Panc1 (cell line): ENCODE measurements around the gene SYNM. TPM values are rescaled to one million over a fixed set of nuclear protein-coding genes. Genes with fewer than 3 reads are reported as not detected.

ENCODE experiments used
- ATAC-seq: fragments of 200-7000 bp; cut with Tn5 transposase; 2 replicates; pipeline ENCODE4 v1.9.1; 2020; ENCODE audit warnings: mild to moderate bottlenecking, moderate library complexity
- BruUV-seq: library from RNA; stranded (reverse); fragments of 400-500 nt; replicated peaks from 2 replicates; lab custom pipeline; 2021; lab: Mats Ljungman, UMichigan
- CTCF ChIA-PET: fragments of 300-600 bp; sonication (Branson Sonifier 250); formaldehyde crosslinking; loops from one replicate; lab custom pipeline; 2022; ENCODE audit warnings: antibody characterized with exemption; lab: Charles Lee
- POLR2A ChIA-PET: fragments of 300-600 bp; sonication (Branson Sonifier 250); formaldehyde crosslinking; loops from one replicate; lab custom pipeline; 2022; ENCODE audit warnings: antibody characterized with exemption; lab: Charles Lee
- DNase-seq: peaks from one replicate; pipeline ENCODE4 v3.0.0-alpha.2; 2010; ENCODE audit warnings: low read depth, low spot score
- H3K27ac ChIP-seq: 2 replicates; pipeline ENCODE4 v1.5.1; 2011; ENCODE audit warnings: mild to moderate bottlenecking, low read length, inconsistent platforms
- H3K27me3 ChIP-seq: fragments of 200-500 bp; sonication (Bioruptor generic); 2 replicates; pipeline ENCODE4 v1.6.0; 2014; ENCODE audit warnings: low read length, inconsistent platforms; ENCODE audit not compliant: control insufficient read depth, insufficient read depth
- H3K36me3 ChIP-seq: fragments of 200-500 bp; sonication (Bioruptor generic); 2 replicates; pipeline ENCODE4 v1.5.1; 2014; ENCODE audit warnings: inconsistent platforms, mild to moderate bottlenecking, low read length, moderate library complexity; ENCODE audit not compliant: control insufficient read depth, insufficient read depth
- H3K4me1 ChIP-seq: 2 replicates; pipeline ENCODE4 v1.5.1; 2011; ENCODE audit warnings: inconsistent platforms, mild to moderate bottlenecking, low read length, moderate library complexity; ENCODE audit not compliant: control insufficient read depth, insufficient read depth
- H3K4me3 ChIP-seq, 2 experiments: 2 replicates each; pipeline ENCODE4 v1.5.1; 2011 to 2012; ENCODE audit warnings: low read depth in 2 of 2, low read length in 2 of 2, mild to moderate bottlenecking in 2 of 2, inconsistent platforms in 1 of 2, moderate library complexity in 1 of 2
- H3K9me3 ChIP-seq: fragments of 200-500 bp; sonication (Bioruptor generic); 2 replicates; pipeline ENCODE4 v1.5.1; 2014; ENCODE audit warnings: low read depth, mild to moderate bottlenecking, inconsistent platforms, low read length, moderate library complexity; ENCODE audit not compliant: control insufficient read depth, insufficient read depth
- CTCF ChIP-seq: fragments of 450-650 bp; IDR thresholded peaks from 2 replicates; pipeline ENCODE4 v1.5.1; 2017; ENCODE audit warnings: mild to moderate bottlenecking
- POLR2AphosphoS5 ChIP-seq: IDR thresholded peaks from 2 replicates; pipeline ENCODE4 v1.6.1; 2012; ENCODE audit warnings: mild to moderate bottlenecking, low read depth, low read length, moderate library complexity
- REST ChIP-seq, 2 experiments: IDR thresholded peaks; 2 replicates each; pipeline ENCODE4 v1.6.1; 2011 to 2012; ENCODE audit warnings: low read depth in 2 of 2, control low read depth in 1 of 2, low read length in 1 of 2, mild to moderate bottlenecking in 1 of 2, moderate library complexity in 1 of 2; ENCODE audit not compliant: insufficient read depth in 1 of 2
- SIN3A ChIP-seq: IDR thresholded peaks from 2 replicates; pipeline ENCODE4 v1.6.1; 2012; ENCODE audit warnings: low read depth, mild to moderate bottlenecking, low read length, moderate library complexity, borderline replicate concordance; ENCODE audit not compliant: insufficient read depth
- TCF7L2 ChIP-seq: IDR thresholded peaks from 2 replicates; pipeline ENCODE4 v1.6.1; 2011; ENCODE audit warnings: mild to moderate bottlenecking, low read depth, low read length, inconsistent platforms
- in situ Hi-C: cut with HindIII; loops from 2 replicates; pipeline ENCODE4 v1.10.0; 2016; ENCODE audit warnings: low sequenced_read_pairs, low pct_unique_long_range_greater_than_20kb
- intact Hi-C: fragments of 100-400 bp; cut with micrococcal nuclease; formaldehyde crosslinking; loops from one replicate; pipeline ENCODE4 v1.10.0; 2022; ENCODE audit not compliant: unreplicated experiment
- total RNA-seq: library from RNA; stranded (reverse); gene quantifications from one replicate; pipeline ENCODE4 v1.2.1, GENCODE V29; 2021; ENCODE audit not compliant: unreplicated experiment

The SYNM gene
- total RNA-seq, 1 experiment from 2014 or later = 38.9 TPM

- DNase-seq (no peak), ATAC-seq (no peak)
- no peaks in the 10 kb centered on the region for H3K27me3 ChIP-seq
- POLR2A ChIA-PET = no interaction called here
- no TSS peak for BruUV-seq
- intact Hi-C loops (no loop called here), in situ Hi-C loops (no loop called here)
- H3K4me1 ChIP-seq = no peaks in the 10 kb centered on the region
- no peak overlapping the region for H3K4me3 ChIP-seq
- TF ChIP-seq CTCF (no peak), SIN3A (no peak), POLR2AphosphoS5 (no peak), REST (IDR thresholded peaks at IDR 0.05; ENCODE audit: insufficient read depth in 1 of 2, low read depth in 2 of 2, low read length in 1 of 2) (no peak), TCF7L2 (no peak)
- CTCF ChIA-PET = no interaction called here
- no peak overlapping the region for H3K27ac ChIP-seq
- H3K36me3 ChIP-seq = no peaks in the 10 kb centered on the region
- no peaks in the 10 kb centered on the region for H3K9me3 ChIP-seq
These were observed 60.3 kb downstream of the SYNM start for GRCh38 chr15:99165020-99165790.

GRCh38 chr15:99165956-99166689 lies 61.2 kb downstream of the SYNM start:
- intact Hi-C loops = no loop called here
- no TSS peak for BruUV-seq
- no peaks in the 10 kb centered on the region for H3K9me3 ChIP-seq
- H3K4me1 ChIP-seq = no peaks in the 10 kb centered on the region
- no peaks in the 10 kb centered on the region for H3K36me3 ChIP-seq
- DNase-seq = no peak
- H3K27me3 ChIP-seq = no peaks in the 10 kb centered on the region
- no peak for ATAC-seq
- no peak for TF ChIP-seq TCF7L2
- TF ChIP-seq CTCF = no peak
- no peak for TF ChIP-seq POLR2AphosphoS5
- no peak for TF ChIP-seq SIN3A
- no peak for TF ChIP-seq REST (IDR thresholded peaks at IDR 0.05; ENCODE audit: insufficient read depth in 1 of 2, low read depth in 2 of 2, low read length in 1 of 2)
- no peak overlapping the region for H3K4me3 ChIP-seq
- H3K27ac ChIP-seq = no peak overlapping the region
- in situ Hi-C loops = no loop called here
- ChIA-PET CTCF (interaction anchor here (0.7 kb wide), 1 partner anchor 156 kb away, joined by 3 read pairs; no protein-coding TSS in a partner anchor), POLR2A (no interaction called here)
